Astrocyte of the cerebellum (primary cell): ENCODE results near the gene HEY2.

Source experiments
- DNase-seq: peaks from one replicate; pipeline ENCODE4 v3.0.0-alpha.2; 2011; ENCODE audit warnings: low read depth
- H3K4me3 ChIP-seq: 2 replicates; pipeline ENCODE4 v1.5.1; 2011; ENCODE audit warnings: mild to moderate bottlenecking, low read depth, low read length, moderate library complexity
- in situ Hi-C: cut with HindIII; loops from 2 replicates; pipeline ENCODE4 v1.10.0; 2017; ENCODE audit warnings: low sequenced_read_pairs
- TF ChIP-seq, protein P1 (sequence below): IDR thresholded peaks from 2 replicates; pipeline ENCODE4 v1.5.1; 2012; ENCODE audit warnings: low read length, low read depth, moderate library complexity, mild to moderate bottlenecking; ENCODE audit errors: missing control alignments

Gene HEY2

DNA sequence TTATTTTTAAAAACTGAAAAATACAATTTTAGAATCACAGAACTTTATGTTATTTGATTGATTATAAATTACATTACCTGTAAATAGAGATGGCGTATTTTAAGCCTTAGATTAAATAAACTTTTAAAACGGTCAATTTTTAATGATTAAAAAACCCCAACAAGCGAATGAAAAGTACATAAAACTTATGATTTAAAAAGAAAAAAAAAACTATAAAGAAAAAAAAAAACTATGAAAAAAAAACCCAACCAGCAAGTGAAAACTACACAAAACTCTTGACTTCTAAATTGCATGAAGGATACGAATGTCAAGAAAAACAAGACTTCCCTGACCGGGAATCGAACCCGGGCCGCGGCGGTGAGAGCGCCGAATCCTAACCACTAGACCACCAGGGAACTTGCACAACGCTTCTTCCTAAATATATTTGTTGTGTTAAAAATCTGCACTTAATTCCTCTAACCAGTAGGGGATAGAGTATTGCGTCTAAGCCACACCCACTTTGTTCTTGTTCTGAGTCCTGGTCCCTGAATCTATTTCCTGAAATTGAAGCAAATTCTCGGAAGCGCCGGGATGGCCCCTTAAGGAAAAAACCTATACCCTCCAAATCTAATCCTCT, 30.6 kb downstream of the HEY2 start:
- DNase-seq: peak; percentile 90
- TF ChIP-seq, protein P1, sequence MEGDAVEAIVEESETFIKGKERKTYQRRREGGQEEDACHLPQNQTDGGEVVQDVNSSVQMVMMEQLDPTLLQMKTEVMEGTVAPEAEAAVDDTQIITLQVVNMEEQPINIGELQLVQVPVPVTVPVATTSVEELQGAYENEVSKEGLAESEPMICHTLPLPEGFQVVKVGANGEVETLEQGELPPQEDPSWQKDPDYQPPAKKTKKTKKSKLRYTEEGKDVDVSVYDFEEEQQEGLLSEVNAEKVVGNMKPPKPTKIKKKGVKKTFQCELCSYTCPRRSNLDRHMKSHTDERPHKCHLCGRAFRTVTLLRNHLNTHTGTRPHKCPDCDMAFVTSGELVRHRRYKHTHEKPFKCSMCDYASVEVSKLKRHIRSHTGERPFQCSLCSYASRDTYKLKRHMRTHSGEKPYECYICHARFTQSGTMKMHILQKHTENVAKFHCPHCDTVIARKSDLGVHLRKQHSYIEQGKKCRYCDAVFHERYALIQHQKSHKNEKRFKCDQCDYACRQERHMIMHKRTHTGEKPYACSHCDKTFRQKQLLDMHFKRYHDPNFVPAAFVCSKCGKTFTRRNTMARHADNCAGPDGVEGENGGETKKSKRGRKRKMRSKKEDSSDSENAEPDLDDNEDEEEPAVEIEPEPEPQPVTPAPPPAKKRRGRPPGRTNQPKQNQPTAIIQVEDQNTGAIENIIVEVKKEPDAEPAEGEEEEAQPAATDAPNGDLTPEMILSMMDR: peak; percentile 14
- in situ Hi-C loops: loop anchor here (25.0 kb wide), 1 partner anchor 182 kb away; the partner anchor contains the start of gene HINT3
- peak overlapping the region; percentile 57 for H3K4me3 ChIP-seq

DNA sequence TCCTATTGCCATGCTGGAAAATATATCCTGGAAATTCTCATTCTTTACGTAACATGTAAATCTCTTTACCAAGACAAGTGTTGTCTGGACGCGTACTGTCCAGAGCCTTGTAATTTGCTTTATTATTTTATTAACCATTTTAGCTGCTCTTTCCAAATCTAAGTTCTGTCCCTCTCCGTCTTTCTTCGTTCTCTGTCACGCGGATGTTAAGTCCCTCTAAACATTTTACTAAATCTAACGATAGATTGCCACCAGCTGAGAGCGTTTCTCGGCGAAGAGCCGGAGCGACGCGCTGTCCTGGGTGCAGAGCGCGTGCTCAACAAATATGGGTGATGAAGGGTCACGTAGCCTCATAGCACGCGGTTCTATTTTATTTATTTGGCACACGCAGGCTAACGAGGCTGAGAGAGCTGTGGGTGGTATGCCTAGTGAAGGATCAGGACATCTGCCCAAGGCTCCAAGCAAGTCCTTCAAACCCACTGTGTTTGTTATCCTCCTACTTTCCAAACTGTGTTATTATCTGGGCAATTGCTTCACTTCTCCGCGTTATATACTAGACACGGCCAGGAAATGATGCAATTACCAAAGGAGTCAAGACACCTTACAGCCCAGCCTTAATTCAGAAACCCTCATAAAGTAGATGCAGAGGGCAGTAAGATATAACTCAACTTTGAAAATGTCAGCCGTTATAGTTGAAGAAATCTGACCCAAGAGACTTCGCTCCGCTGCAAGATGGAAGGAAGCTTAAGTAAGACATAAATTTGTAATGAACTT, 31.3 kb downstream of the HEY2 start:
- TF ChIP-seq, protein P1: no peak
- in situ Hi-C loops: loop anchor here (25.0 kb wide), 1 partner anchor 182 kb away; the partner anchor contains the start of gene HINT3

GRCh38 chr6:125781314-125781868, 32.0 kb downstream of the HEY2 start:
- peak overlapping the region; percentile 57 for H3K4me3 ChIP-seq
- in situ Hi-C loops: loop anchor here (25.0 kb wide), 1 partner anchor 181 kb away; the partner anchor contains the start of gene HINT3
- TF ChIP-seq, protein P1: peak; percentile 7
- no peak for DNase-seq

More for the DNA sequence above, 31.3 kb downstream of the HEY2 start:
- peak; percentile 33 for DNase-seq
- H3K4me3 ChIP-seq: peak overlapping the region; percentile 57

DNA sequence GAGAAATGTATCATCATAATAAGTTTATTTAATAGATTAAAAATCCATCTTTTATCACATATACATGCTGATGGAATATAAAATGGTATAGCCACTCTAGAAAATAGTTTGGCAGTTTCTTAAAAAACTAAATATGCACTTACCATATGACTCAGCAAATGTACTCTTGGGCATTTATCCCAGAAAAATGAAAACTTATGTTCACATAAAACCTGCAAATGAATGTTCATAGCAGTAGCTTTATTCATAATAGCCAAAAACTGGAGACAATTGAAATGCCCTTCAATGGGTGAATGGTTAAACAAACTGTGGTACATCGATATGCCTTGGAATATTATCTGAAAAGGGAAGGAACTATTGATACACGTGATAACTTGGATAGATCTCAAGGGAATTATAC, 34.9 kb downstream of the HEY2 start:
- in situ Hi-C loops: loop anchor here (25.0 kb wide), 1 partner anchor 178 kb away; the partner anchor contains the start of gene HINT3
- TF ChIP-seq, protein P1: no peak
- no peak overlapping the region for H3K4me3 ChIP-seq
- DNase-seq: no peak

GRCh38 chr6:125787791-125788190, 38.4 kb downstream of the HEY2 start:
- no peak for DNase-seq
- H3K4me3 ChIP-seq: no peak overlapping the region
- TF ChIP-seq, protein P1: peak; percentile 25
- in situ Hi-C loops: loop anchor here (25.0 kb wide), 1 partner anchor 175 kb away; the partner anchor contains the start of gene HINT3

DNA sequence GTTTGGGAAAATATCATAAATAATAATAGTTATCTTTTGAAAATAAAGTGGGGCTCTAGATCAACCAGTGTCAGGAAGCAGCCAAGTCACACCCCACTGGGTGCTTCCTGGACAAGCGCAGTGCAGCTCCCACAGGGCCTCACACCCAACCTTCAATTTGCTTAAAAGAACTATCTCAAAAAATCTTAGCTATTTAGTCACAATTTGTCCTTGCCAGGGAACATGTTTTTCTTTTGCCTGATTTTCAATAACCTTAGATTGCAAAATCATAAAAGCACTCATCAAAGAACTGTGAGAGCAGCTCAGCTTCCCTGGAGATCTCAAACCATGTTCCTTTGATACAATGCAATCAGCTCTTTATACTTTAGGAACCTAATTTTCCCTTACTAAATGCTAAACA, 39.7 kb downstream of the HEY2 start:
- TF ChIP-seq, protein P1: no peak
- no peak overlapping the region for H3K4me3 ChIP-seq
- no peak for DNase-seq
- in situ Hi-C loops: loop anchor here (25.0 kb wide), 1 partner anchor 173 kb away; the partner anchor contains the start of gene HINT3
